Motor neuron (in vitro differentiated cells): Measurements from ENCODE around the gene ZNF579. TPM values are rescaled to one million over a fixed set of nuclear protein-coding genes. Genes with fewer than 3 reads are reported as not detected.
A peak's percentile ranks its signal among the peaks of the same experiment; 100 is the strongest.

Source experiments
- ATAC-seq, 8 experiments: fragments of 200-7000 bp; cut with Tn5 transposase; replicated peaks in 6 of 8; 2 replicates each; pipeline ENCODE4 v1.8.0; 2021; ENCODE audit warnings: mild to moderate bottlenecking in 8 of 8, moderate library complexity in 8 of 8
- H3K27ac ChIP-seq, 2 donors: fragments of 250-450 bp; sonication (Bioruptor Pico); 2 replicates each; pipeline ENCODE4 v1.9.0; 2021; ENCODE audit warnings: antibody characterized with exemption in 2 of 2, mild to moderate bottlenecking in 2 of 2, moderate library complexity in 1 of 2
- H3K4me1 ChIP-seq, 2 donors: fragments of 250-450 bp; sonication (Bioruptor Pico); replicated peaks in 1 of 2; 2 replicates each; pipeline ENCODE4 v1.6.1; 2021; ENCODE audit warnings: antibody characterized with exemption in 2 of 2, mild to moderate bottlenecking in 2 of 2, moderate library complexity in 1 of 2
- H3K4me3 ChIP-seq, 5 donors: fragments of 250-450 bp; sonication (Bioruptor Pico); 2 replicates each; pipeline ENCODE4 v1.9.0; 2021; ENCODE audit warnings: antibody characterized with exemption in 5 of 5, mild to moderate bottlenecking in 5 of 5, moderate library complexity in 4 of 5
- WGBS, 10 experiments: fragments of 450-650 bp; shearing (Covaris generic); methylation state at CpG; one replicate each; pipeline ENCODE4 v1.0.0; 2022; 5-methylcytosine and 5-hydroxymethylcytosine counted together
- in situ Hi-C, 9 experiments: fragments of 400-800 bp; cut with MboI; loops; one replicate each; pipeline ENCODE4 v1.15.0; 2021; ENCODE audit warnings: low sequenced_read_pairs in 9 of 9, low pct_unique_long_range_greater_than_20kb in 2 of 9; ENCODE audit not compliant: unreplicated experiment in 9 of 9
- total RNA-seq, 8 experiments: library from RNA; unstranded; fragments of 300-600 nt; gene quantifications; 2 replicates each; pipeline versions ENCODE4 v1.2.3 to v1.2.4, GENCODE V29; 2022

The ZNF579 gene
- total RNA-seq, 8 experiments from 2014 or later, result 3.4 to 9.4 (median 5.0) TPM

DNA sequence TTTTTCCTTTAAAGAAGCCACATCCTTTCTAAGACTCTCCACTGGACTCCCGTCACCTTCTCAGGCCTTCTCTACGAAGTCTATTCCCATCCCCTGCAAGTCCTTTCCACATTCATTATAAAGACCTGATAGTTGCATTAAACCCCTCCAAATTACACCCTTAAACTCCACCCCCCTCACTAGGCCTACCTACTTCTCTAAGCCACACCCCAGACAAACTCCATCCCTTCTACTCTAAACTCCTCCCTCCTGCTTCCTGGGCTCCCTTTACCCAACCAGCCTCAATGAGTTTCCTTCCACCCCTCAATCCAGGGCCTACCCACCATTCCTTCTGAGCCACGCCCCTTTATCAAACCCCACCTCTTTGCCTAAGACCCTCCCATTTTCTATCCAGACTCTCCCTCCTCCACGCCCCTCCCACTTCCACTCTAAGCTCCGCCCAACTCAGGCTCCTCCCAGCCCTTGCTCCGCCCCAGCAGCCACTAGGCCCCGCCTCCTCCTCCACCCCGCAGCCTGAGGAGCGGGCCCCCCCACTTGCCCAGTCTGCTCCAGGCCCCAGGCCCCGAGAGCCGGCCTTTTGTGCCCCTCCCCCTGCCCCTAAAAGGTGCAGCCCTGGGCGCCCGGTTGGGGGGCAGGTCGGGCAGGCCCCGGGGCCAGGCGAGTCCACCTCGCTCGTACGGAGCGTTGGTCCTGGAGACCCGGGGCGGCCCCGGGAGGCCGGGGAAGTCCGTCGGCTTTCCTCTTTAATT lies 18.2 kb upstream of the ZNF579 start:
- Histone ChIP-seq H3K4me1 (peaks cover 7 to 10% of the 10 kb centered on the region in 2 donors), H3K27ac (peak overlapping the region; percentile 99 to 100), H3K4me3 (peak overlapping the region; percentile 68 to 94 (median 90))
- in situ Hi-C loops, result no loop called here
- WGBS, 10 experiments, result 0 to 100% (median 47%) methylated on average over 1 to 4 of the region's 26 CpGs; no CpG with 5 or more reads in 1 of the 10 experiments
- ATAC-seq, result peak; percentile 60 to 75 (median 68)

DNA sequence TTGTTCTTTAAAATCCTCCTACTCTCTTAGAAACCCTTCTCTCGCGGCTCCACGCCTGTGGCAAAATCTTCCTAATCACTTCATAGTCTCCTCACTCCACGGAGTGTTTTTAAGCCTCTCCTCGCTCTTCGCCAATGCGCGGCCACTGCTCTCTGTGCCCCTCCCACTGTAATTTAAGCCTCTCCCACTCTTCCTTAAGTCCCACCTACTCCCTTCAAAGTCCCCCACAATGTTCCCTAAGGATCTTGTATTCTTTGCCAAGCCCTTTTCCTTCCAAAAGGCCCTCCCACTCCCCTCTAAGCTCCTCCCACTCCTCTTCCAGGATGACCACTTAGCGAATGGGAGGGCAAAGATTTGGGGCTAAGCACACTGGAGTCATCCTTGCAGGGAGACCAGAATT lies 17.4 kb upstream of the ZNF579 start:
- Histone ChIP-seq H3K4me3 (no peak overlapping the region), H3K27ac (no peak overlapping the region), H3K4me1 (peaks cover 7 to 10% of the 10 kb centered on the region in 2 donors)
- in situ Hi-C loops, result no loop called here
- WGBS, 10 experiments, result 62 to 94% (median 78%) methylated on average over 2 to 6 of the region's 9 CpGs; no CpG with 5 or more reads in 4 of the 10 experiments
- ATAC-seq, result no peak

DNA sequence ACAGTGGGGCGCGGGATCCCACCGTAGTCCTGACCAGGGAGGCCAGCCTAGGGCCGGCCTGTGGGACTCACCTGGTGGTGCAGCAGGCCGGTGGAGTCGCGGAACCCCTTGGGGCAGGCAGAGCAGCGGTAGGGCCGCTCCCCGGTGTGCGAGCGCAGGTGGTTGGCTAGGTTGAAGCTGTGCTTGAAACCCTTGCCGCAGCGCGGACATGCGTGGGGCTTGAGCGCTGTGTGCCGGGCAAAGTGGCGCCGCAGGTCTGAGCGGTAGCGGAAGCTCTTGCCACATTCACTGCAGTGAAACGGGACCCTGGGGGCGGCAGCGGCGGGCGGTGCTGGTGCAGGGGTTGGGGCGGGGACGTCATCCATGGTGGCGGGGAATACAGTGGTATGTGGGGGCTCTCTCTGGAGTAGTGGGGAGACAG lies 16.9 kb upstream of the ZNF579 start:
- Histone ChIP-seq H3K4me3 (no peak overlapping the region), H3K27ac (no peak overlapping the region), H3K4me1 (peaks cover 7 to 10% of the 10 kb centered on the region in 2 donors)
- no peak for ATAC-seq
- in situ Hi-C loops, result no loop called here
- 80 to 90% methylated on average over 1 to 2 of the region's 30 CpGs; no CpG with 5 or more reads in 8 of the 10 experiments for WGBS, 10 experiments

DNA sequence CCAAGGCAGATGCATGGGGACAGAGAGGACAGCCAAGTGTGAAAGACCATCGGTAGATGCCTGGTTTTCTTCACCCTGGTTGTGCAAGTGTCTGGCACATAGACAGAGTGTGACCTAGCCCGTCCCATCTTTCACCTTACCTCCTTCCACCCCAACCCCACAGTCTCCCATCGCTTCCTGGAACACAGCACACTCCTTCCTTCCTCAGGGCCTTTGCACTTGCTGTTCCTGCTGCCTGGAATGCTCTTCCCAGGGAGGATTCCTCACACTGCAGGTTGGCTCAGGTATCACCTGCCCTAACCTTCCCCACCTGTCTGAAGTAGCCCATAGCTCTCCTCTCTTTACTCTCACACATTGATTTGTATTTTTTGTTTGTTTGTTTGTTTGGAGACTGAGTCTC lies 15.7 kb upstream of the ZNF579 start:
- Histone ChIP-seq H3K27ac (no peak overlapping the region), H3K4me1 (peaks cover 9 to 10% of the 10 kb centered on the region in 2 donors), H3K4me3 (no peak overlapping the region)
- in situ Hi-C loops, result no loop called here
- WGBS, 10 experiments, result 93 to 100% (median 100%) methylated on average over 1 to 3 of the region's 3 CpGs; no CpG with 5 or more reads in 4 of the 10 experiments
- ATAC-seq, result no peak

DNA sequence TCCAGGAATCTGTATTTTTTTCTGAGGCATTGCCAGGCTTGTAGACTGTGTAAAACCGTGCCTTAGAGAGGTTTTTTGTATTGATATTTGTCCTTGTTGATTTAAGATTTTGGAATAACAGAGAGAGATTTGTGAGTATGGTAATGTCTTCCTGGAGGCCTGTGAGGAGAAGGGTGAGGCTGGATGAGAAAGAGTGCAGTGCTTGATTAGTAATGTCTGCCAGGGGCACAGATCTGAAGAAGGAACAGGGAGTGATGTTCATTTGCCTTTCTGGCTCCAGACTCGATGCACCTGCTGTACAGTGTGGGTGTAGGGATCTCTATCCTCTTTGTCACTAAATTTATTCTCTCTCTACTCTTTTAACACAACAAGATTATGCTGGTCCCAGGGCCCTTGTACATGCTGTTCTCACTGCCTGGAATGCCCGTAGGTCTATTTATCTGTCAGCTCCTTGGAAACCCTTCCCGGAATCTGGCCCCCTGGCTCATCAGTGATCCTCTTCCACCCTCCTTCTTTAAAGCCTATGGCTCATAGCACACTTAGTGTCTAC lies 14.4 kb upstream of the ZNF579 start:
- no peak for ATAC-seq
- Histone ChIP-seq H3K4me3 (no peak overlapping the region), H3K27ac (no peak overlapping the region), H3K4me1 (peaks cover 7 to 12% of the 10 kb centered on the region in 2 donors)
- in situ Hi-C loops, result no loop called here
- 42 to 100% (median 89%) methylated on average over 1 to 4 of the region's 4 CpGs; no CpG with 5 or more reads in 2 of the 10 experiments for WGBS, 10 experiments

DNA sequence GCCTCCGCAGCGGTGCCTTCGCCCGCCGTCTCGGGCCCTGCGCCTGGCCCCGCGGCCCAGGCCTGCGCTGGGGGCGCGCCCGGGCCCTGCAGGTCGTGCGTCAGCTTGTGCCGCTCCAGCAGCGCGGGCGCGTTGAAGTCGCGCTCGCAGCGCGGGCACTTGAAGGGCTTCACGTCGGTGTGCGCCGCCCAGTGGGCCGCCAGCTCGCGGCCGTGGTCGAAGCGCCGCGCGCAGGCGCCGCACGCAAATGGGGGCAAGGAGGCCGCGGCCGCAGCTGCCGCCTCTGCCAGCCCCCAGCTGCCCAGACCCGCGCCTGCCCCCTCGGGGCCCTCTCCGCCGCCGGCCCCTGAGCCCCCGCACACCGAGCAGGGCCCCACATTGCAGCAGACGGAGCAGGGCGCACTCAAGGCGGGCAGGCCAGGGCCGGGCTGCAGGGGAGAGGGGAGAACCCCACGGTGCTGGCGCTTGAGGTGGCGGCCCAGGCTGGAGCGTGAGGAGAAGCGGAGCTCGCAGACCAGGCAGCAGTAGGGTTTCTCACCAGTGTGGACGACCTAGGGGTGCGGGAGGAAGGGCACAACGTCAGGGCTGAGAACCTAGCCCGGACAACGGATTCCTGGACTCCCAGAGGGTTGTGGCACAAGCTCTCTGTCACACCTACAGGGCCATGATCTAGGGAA lies 12.6 kb upstream of the ZNF579 start:
- WGBS, 10 experiments, result 77 to 100% (median 93%) methylated on average over 3 to 5 of the region's 68 CpGs; no CpG with 5 or more reads in 6 of the 10 experiments
- Histone ChIP-seq H3K4me1 (peaks cover 2 to 9% of the 10 kb centered on the region in 2 donors), H3K4me3 (no peak overlapping the region), H3K27ac (no peak overlapping the region)
- peak in 3 of 8 experiments; percentile 10 to 16 (median 15) for ATAC-seq
- in situ Hi-C loops, result no loop called here

DNA sequence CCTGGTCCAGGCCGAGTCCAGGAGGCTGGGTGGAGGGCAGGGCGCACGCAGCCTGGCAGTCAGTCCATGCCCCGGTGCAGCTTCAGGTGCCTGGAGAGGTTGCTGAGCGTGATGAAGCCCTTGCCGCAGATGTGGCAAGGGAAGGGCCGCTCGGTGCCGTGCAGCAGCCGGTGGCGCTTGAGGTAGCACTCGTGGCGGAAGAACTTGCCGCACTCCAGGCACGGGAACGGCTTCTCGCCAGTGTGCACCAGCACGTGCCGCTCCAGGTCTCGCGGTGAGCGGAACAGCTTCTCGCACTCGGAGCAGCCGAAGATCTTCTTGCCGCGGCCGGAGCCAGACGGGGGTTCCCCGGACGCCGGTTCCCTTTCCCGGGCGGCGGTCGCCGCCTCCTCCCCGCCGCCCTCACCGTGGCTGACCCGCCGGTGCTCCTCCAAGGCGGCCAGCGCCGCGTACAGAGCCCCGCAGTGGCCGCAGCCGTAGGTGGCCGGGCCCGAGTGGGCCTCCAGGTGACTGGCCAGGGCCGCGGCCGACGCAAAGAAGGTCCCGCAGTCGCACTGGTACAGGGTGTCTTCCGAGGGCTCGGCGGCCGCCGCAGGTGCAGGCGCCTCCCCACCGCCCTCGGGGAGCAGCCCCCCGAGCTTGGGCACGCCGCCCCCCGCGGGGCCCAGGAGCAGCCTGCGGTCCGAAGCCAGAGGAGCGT lies 11.9 kb upstream of the ZNF579 start:
- H3K4me1 ChIP-seq, result peaks cover 0 to 9% of the 10 kb centered on the region in 2 donors
- WGBS, 10 experiments, result 67 to 93% methylated on average over 1 to 15 of the region's 73 CpGs; no CpG with 5 or more reads in 8 of the 10 experiments
- peak in 3 of 8 experiments; percentile 8 to 20 (median 15) for ATAC-seq
- H3K4me3 ChIP-seq, result no peak overlapping the region
- no peak overlapping the region for H3K27ac ChIP-seq
- in situ Hi-C loops, result no loop called here

DNA sequence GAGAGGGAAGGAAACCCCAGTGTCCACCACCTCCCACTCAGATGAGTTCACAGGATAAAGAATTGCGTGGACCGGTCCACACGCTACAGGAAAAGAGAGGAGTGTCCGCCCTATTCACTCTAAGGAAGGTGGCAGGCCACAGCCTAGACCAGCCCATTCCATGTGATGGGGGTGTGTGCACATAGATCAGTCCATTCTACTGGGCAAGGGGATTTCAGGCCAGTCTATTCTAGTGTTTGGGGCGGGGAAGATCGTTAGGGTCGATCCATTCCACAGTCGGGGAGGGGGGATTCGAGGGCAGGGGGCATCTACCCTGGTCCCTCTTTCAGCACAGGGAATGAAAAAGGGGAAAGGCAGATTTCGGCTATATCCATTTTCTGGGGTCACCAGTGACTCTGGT lies 10.9 kb upstream of the ZNF579 start:
- peak in 1 of 8 experiments; percentile 11 for ATAC-seq
- Histone ChIP-seq H3K4me3 (no peak overlapping the region), H3K27ac (peak overlapping the region in 1 of 2 donors; percentile 8), H3K4me1 (peaks cover 4 to 14% of the 10 kb centered on the region in 2 donors)
- WGBS, 10 experiments, result 54 to 100% (median 74%) methylated on average over 2 to 6 of the region's 10 CpGs; no CpG with 5 or more reads in 7 of the 10 experiments
- in situ Hi-C loops, result no loop called here

DNA sequence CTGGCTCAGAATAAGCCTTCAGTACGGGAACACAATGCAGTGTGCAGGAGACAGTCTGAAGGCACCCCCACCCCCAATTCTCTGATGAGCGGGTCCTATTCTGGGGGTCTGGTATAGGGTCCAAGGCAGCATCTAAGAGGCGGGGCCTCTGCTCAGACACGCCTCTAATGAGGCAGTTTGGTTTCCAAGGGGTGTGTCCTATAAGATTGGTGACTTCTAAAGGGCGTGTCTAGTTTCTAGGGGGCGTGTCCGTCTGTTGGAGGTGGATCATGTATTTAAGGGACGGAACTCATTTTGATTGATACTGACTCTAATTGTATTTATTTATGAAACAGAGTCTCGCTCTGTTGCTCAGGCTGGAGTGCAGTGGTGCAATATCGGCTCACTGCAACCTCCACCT lies 10.0 kb upstream of the ZNF579 start:
- in situ Hi-C loops, result no loop called here
- Histone ChIP-seq H3K4me3 (no peak overlapping the region), H3K27ac (no peak overlapping the region), H3K4me1 (peaks cover 10 to 21% of the 10 kb centered on the region in 2 donors)
- ATAC-seq, result peak in 2 of 8 experiments; percentile 3 to 4
- WGBS, 10 experiments, result 40 to 100% (median 80%) methylated on average over 1 to 3 of the region's 10 CpGs; no CpG with 5 or more reads in 5 of the 10 experiments

DNA sequence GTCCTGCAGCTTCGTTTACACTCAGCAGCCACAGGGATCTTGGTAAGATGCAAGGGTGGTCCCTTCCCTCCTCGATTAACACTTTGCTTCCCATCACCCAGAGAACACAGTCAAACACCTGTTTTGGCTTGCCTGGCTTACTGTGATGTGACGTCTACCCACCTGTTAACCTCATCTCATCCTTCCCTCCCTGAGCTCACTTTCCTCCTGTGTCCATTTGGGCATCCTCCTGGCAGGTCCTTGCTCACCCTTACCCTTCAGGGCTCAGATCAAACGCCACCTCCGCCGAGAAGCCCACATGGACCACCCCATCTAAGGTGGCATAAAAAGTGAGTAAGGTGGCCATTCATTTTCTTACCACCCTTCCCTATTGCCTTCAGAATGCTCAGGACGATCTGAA lies 9.5 kb upstream of the ZNF579 start:
- WGBS, 10 experiments, result 34 to 100% (median 65%) methylated on average over 1 to 7 of the region's 7 CpGs; no CpG with 5 or more reads in 2 of the 10 experiments

DNA sequence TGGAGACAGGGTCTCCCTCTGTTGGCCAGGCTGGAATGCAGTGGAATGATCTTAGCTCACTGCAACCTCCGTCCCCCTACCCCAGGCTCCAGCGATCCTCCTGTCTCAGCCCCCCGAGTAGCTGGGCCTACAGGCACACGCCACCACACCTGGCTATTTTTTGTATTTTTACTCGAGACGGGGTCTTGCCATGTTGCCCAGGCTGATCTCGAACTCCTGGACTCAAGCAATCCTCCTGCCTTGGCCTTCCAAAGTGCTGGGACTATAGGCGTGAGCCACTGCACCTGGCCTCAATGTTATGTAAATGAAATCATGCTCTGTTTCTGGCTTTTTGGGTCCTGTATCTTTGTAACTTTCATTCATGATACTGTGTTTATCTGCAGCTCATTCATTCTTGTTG lies 8.1 kb upstream of the ZNF579 start:
- peaks cover 13 to 21% of the 10 kb centered on the region in 2 donors for H3K4me1 ChIP-seq
- in situ Hi-C loops, result no loop called here
- 35 to 100% (median 84%) methylated on average over 3 to 6 of the region's 8 CpGs; no CpG with 5 or more reads in 4 of the 10 experiments for WGBS, 10 experiments
- H3K27ac ChIP-seq, result no peak overlapping the region
- ATAC-seq, result no peak
- no peak overlapping the region for H3K4me3 ChIP-seq

More for the DNA sequence above, 9.5 kb upstream of the ZNF579 start:
- no peak for ATAC-seq
- H3K4me3 ChIP-seq, result no peak overlapping the region
- no peak overlapping the region for H3K27ac ChIP-seq
- peaks cover 13 to 21% of the 10 kb centered on the region in 2 donors for H3K4me1 ChIP-seq
- in situ Hi-C loops, result no loop called here

DNA sequence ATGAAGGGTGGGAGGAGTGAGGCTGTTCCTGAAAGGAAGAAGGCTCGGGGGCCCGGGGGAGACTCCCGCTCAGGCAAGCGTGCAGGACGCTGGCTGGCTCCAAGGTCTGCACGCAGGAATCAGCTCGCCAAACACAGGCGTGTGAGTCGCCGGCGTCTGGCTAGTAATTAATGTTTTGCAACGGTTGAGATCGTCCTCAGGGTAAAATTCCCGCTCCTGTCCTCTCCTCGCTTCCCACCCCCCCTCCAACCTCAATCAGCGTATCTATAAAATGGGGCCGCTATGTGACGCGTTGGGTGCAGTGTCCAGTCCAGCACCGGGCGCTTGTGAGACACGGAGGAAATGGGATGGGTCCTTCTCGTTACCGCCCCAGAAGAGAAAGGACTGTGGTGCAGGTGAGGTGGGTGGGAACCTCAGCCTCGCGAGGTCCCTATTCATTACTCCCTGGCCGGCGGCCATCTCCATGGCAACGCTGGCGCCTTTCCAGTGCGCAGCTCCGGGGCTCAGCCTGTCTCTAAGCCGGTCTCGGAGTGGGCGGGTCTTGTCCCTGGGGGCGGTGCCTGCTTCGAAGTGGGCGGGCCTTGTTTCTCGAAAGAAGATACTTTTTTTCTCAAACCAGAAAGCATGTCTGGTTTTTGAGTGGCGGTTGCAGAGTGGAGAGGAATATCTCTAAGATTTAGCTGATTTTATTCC lies 6.5 kb upstream of the ZNF579 start:
- peaks cover 14 to 22% of the 10 kb centered on the region in 2 donors for H3K4me1 ChIP-seq
- 0 to 16% (median 3%) methylated on average over 1 to 17 of the region's 40 CpGs for WGBS, 10 experiments
- ATAC-seq, result peak; percentile 86 to 95 (median 90)
- peak overlapping the region; percentile 81 to 84 for H3K27ac ChIP-seq
- H3K4me3 ChIP-seq, result peak overlapping the region; percentile 25 to 38 (median 33)
- in situ Hi-C loops, result no loop called here
